AG09319 (cell line): ENCODE data around the gene THAP8.

Experiments
- DNase-seq: peaks from one replicate; pipeline ENCODE4 v3.0.0-alpha.2; 2010; ENCODE audit warnings: low read depth; ENCODE audit errors: extremely low read depth
- TF ChIP-seq, protein P1 (sequence below): IDR thresholded peaks from 2 replicates; pipeline ENCODE4 v1.5.1; 2011; ENCODE audit warnings: low read depth, mild to moderate bottlenecking, inconsistent platforms, low read length, moderate library complexity

The THAP8 gene

GRCh38 chr19:36013280-36014011, 40.6 kb downstream of the THAP8 start:
- TF ChIP-seq, protein P1, sequence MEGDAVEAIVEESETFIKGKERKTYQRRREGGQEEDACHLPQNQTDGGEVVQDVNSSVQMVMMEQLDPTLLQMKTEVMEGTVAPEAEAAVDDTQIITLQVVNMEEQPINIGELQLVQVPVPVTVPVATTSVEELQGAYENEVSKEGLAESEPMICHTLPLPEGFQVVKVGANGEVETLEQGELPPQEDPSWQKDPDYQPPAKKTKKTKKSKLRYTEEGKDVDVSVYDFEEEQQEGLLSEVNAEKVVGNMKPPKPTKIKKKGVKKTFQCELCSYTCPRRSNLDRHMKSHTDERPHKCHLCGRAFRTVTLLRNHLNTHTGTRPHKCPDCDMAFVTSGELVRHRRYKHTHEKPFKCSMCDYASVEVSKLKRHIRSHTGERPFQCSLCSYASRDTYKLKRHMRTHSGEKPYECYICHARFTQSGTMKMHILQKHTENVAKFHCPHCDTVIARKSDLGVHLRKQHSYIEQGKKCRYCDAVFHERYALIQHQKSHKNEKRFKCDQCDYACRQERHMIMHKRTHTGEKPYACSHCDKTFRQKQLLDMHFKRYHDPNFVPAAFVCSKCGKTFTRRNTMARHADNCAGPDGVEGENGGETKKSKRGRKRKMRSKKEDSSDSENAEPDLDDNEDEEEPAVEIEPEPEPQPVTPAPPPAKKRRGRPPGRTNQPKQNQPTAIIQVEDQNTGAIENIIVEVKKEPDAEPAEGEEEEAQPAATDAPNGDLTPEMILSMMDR, result no peak
- DNase-seq, result no peak

- TF ChIP-seq, protein P1, result no peak
- DNase-seq, result no peak
Observed at GRCh38 chr19:36010402-36010801, 43.7 kb downstream of the THAP8 start.

DNA sequence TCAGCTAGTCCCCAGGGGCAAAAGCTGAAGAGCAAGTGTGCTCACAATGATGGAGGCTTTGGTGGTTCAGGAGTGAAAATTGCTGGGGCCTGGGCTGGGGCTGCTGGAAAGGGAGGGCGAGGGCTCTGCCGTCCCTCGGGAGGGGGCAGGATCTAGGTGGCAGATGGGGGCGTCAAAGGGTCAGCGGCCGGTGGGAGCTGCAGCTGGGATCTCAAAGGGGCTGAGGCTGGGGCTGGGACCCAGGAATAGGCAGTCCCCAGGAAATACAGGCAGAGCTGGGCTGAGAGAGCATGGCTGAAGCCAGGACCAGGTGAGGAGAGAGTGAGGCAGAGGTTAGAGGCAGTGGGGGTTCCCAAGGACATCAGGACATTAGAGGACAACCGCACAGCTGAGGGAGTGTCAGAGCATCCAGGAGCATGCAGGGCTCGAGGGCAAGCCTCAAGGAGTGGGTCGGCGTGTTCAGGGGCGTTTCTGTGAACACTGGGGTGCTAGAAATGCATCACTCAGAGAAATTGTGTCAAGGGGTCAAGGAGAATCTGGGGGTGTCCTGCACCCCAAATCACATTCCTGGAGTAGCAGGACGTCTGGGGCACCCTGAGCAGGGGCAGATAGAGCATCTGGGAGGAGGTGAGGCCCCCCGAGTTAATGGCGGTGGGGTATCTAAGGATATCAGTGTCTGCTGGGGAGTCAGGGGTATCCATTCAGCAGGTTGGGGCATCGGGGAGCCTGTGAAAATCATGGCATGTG, 44.3 kb downstream of the THAP8 start:
- DNase-seq, result no peak
- TF ChIP-seq, protein P1, result no peak

DNA sequence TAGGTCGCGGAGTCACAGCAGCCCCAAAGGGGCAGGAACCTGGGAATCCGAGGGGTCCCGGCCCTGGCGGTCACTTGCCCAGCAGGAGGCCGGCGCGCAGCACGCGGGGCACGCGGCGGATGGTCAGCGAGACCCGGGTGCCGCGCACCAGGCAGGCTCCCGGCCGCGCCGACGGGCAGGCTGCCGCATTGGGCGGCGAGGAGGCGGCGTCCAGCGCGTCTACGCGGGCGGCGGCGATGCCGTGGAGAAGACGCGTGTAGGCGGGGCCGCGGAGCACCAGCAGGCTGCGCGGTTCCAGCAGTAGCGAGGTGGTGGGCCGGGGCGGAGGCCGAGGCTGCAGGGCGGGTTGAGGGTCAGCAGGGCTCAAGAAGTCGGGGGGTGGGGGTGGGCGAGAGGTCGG, 44.9 kb downstream of the THAP8 start:
- DNase-seq, result no peak
- TF ChIP-seq, protein P1, result no peak

- DNase-seq, result no peak
- TF ChIP-seq, protein P1, result no peak
Observed at GRCh38 chr19:36008336-36008978, 45.6 kb downstream of the THAP8 start, which contains the start of gene SYNE4. SYNE4 (minus strand) TSS chr19:36008813; CDS start chr19:36008681, 132 bp downstream.

DNA sequence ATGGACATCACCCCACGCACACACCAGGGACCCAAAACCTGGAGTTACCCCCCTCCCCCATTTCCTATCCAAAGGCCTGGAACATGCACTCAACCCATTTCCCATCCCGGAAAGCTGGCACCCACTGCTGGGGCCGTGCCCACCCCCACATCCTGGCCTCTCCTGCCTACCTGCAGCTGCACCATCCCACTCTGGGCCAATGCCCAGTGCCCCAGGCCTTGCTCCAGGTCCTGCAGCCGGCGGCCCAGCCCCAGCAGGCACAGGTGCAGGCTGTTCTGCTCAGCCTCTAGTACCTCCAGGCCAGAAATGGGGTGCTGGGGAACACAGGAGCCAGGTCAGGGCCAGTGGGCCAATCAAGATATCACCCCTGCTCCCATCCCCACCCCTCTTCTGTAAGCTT, 47.1 kb downstream of the THAP8 start:
- TF ChIP-seq, protein P1, result no peak
- DNase-seq, result no peak

- no peak for DNase-seq
- TF ChIP-seq, protein P1, result no peak
Observed at GRCh38 chr19:36003284-36003683, 50.8 kb downstream of the THAP8 start.
